HepG2 (cell line): ENCODE results near the gene WSCD2.

ENCODE experiments used
- HNF4A ChIP-seq: sonication (generic); formaldehyde crosslinking; IDR thresholded peaks from 2 replicates; pipeline ENCODE4 v1.4.0; 2020; ENCODE audit warnings: missing genetic modification reagents
- POLR2A ChIP-seq, 2 experiments: IDR thresholded peaks; 2 replicates each; pipeline ENCODE4 v1.6.1; 2011; ENCODE audit warnings: low read depth in 2 of 2, low read length in 2 of 2, mild to moderate bottlenecking in 1 of 2, moderate library complexity in 1 of 2; ENCODE audit not compliant: insufficient read depth in 1 of 2
- SSRP1 ChIP-seq: IDR thresholded peaks from 2 replicates; pipeline ENCODE4 v1.6.1; 2016; ENCODE audit warnings: control low read depth
- TAF1 ChIP-seq: sonication (generic); formaldehyde crosslinking; IDR thresholded peaks from 2 replicates; pipeline ENCODE4 v1.4.0; 2020; ENCODE audit warnings: missing genetic modification reagents
- THRA ChIP-seq: sonication (generic); formaldehyde crosslinking; IDR thresholded peaks from 2 replicates; pipeline ENCODE4 v1.4.0; 2020; ENCODE audit warnings: missing genetic modification reagents, borderline replicate concordance
- TRIM24 ChIP-seq: sonication (generic); formaldehyde crosslinking; IDR thresholded peaks from 2 replicates; pipeline ENCODE4 v1.8.0; 2022; ENCODE audit warnings: mild to moderate bottlenecking, missing genetic modification reagents
- ZMAT5 ChIP-seq: sonication (generic); formaldehyde crosslinking; IDR thresholded peaks from 2 replicates; pipeline ENCODE4 v1.5.0; 2020; ENCODE audit warnings: mild to moderate bottlenecking, low read depth, missing genetic modification reagents, borderline replicate concordance
- ZNF850 ChIP-seq: sonication (generic); formaldehyde crosslinking; conservative IDR thresholded peaks from 2 replicates; pipeline ENCODE4 v1.9.0; 2021; ENCODE audit warnings: mild to moderate bottlenecking, missing genetic modification reagents

- TF ChIP-seq SSRP1 (CRISPR knock-in tag): no peak
- TF ChIP-seq TAF1 (CRISPR knock-in tag): no peak
- no peak for TF ChIP-seq THRA (CRISPR knock-in tag)
- no peak for TF ChIP-seq POLR2A (IDR thresholded peaks at IDR 0.05; ENCODE audit: insufficient read depth in 1 of 2, low read depth in 2 of 2, low read length in 2 of 2)
- TF ChIP-seq ZNF850 (CRISPR knock-in tag): no peak
- TF ChIP-seq TRIM24 (CRISPR knock-in tag): no peak
- TF ChIP-seq ZMAT5 (CRISPR knock-in tag): no peak
- TF ChIP-seq HNF4A (CRISPR knock-in tag): no peak
Observed at GRCh38 chr12:108191938-108192337, 62.9 kb downstream of the WSCD2 start.
